NB4 (cell line): ENCODE results near the gene NOTCH1.

ENCODE experiments used
- CTCF ChIP-seq: IDR thresholded peaks from one replicate; pipeline ENCODE4 v1.5.1; 2012; ENCODE audit warnings: low read depth, low read length
- MAX ChIP-seq: IDR thresholded peaks from 2 replicates; pipeline ENCODE4 v1.6.1; 2011; ENCODE audit warnings: low read depth, low read length
- POLR2A ChIP-seq: IDR thresholded peaks from 2 replicates; pipeline ENCODE4 v1.6.1; 2011; ENCODE audit warnings: mild to moderate bottlenecking; ENCODE audit not compliant: insufficient read length; ENCODE audit errors: extremely low read depth

- TF ChIP-seq CTCF (no peak), POLR2A (no peak), MAX (no peak)
These were observed 21.9 kb upstream of the NOTCH1 start for GRCh38 chr9:136567651-136568287.
